HUDEP-2 (cell line): ENCODE measurements around the gene SRGAP3.

ENCODE experiments used
- DNase-seq, 76 experiments: peaks; one replicate each; lab custom pipeline; 2025; ENCODE audit not compliant: unreplicated experiment in 76 of 76; lab: John Stamatoyannopoulos, UW

SRGAP3 gene

DNA sequence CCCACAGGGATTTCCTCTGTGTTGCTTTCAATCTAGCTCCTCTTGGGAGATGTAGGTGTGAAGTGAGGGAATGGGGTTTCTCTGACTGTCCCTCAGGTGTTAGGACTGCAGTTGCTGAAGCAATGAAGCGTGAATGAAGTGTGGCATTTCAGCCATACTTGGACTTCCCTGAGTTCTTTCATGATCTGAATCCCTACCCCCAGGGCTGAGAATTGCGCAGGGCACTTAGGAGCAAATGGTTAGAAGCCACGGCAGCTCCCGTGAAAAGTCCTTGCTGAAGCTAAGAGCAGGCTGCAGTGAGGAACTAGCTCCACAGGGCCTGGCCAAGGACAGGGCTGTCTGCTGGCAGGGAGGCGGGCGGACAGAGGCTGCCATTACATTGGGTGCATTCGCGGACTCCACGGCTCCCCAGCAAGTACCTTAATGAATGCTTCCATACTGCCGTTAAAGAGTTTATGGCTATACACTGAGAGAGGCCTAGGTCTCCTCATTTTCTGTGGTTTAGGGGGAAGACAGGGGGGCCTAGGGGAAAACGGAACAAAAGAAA is 217.1 kb downstream of the SRGAP3 start:
- DNase-seq, result peak in 1 of 76 experiments; percentile 1

- no peak for DNase-seq
Observed at GRCh38 chr3:9030034-9030433, 219.4 kb downstream of the SRGAP3 start.

- peak in 4 of 76 experiments; percentile 4 to 21 (median 8) for DNase-seq
Observed at GRCh38 chr3:9028134-9028533, 221.3 kb downstream of the SRGAP3 start.

DNA sequence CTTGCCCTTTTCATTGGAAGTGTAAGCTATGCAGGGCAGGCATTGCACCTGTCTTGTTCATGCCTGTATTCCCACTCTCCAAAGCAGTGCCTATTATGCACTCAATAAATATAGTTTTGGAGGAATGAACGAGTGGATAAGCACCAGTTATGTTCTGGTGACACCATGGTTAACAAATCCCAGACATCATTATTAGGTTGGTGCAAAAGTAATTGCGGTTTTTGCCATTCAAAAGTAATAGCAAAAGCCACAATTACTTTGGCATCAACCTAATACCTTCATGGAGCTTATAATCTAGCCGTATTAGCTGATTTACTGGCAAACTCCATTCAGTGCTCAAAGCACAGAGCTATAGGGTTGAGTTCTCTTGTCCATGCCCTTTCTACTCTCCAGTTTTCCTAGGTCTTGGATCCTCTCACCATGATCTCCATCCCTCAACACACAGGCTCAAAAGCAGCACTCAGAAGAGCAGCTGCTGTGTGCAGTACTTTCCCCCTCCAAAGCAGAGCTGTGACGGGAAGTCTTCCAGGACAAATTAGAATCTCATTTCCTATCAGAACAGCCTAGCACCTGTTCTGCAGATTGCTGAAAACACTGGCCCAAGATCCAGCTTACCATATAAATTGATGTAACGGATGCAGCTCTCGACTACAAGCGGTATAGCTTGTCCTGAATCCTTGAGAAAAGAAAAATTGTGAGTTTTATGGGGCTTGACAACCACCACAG is 223.0 kb downstream of the SRGAP3 start:
- DNase-seq, result no peak

- DNase-seq, result no peak
Observed at GRCh38 chr3:9024341-9024740, 225.1 kb downstream of the SRGAP3 start.

GRCh38 chr3:9023226-9023590 is 226.2 kb downstream of the SRGAP3 start:
- DNase-seq, result no peak

DNA sequence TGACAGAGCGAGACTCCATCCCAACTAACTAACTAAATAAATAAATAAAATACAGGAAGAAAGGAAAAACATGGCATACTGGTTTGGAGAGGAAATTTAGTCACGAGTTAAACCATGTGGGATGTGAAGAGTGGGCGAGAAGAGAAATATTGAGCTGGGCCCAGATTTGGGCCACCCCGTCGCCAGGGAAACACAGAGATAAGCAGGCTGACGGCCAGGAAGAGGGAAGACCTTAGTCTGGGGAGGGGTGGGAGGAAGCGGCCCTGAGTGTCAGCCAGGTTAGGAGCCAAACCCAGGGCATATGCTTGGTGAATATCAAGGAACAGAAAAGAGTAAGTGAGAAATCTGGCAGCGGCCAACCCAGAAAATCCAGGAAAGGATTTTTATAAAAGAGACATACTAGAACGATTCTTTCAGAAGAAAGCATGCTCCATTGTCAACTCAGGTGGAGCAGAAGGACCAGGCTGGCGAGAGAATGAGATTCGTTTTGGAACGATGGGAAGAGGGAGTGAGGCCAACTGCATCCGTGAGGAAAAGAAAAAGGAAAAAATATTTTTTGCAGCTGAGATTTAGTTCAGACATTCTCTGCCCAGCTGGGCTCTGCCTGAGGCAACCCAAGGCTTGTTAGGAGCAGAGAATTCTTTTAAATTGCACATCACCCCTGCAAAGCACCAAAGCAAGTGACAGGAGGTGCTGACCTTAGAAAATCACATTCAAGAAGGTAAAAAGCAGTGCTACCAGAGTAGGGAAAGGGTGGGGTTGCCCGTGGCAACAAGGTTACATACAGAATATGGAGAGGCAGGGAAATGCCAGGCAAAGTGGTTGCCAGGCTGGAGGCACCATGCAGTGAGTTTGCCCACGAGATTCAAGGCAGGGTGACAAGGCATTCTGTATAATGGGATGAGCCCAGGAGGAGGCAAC is 226.9 kb downstream of the SRGAP3 start:
- DNase-seq, result no peak

DNA sequence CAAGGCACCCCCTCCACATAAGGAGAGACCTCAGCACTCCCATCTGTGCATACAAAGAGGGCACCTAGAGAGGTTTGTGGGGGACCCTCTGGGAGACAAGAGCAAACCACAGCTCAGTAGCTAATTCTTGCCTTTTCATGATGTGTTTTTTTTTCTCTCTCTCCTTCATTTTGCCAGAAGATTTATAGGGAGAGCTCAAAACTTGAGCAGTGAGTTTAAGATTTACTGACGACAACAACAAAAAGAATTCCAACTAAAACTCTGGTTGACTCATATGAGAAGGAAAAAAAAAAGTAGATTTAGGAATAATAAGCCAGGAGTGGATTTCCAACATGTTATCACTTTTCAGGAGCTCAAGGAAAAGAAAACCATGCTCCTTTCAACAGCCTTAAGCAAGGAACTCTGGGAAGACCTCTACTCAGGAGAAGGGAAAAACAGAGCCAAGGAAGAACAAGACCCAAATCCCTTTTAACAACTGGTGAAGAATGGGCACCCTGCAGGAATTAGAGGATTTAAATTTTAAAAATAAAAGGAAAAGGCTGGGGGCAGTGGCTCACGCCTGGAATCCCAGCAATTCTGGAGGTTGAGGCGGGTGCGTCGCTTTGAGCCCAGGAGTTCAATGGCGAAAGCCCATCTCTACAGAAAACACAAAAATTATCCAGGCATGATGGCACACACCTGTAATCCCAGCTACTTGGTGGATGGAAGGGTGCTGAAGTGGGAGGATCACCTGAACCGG is 228.0 kb downstream of the SRGAP3 start:
- DNase-seq, result no peak

DNA sequence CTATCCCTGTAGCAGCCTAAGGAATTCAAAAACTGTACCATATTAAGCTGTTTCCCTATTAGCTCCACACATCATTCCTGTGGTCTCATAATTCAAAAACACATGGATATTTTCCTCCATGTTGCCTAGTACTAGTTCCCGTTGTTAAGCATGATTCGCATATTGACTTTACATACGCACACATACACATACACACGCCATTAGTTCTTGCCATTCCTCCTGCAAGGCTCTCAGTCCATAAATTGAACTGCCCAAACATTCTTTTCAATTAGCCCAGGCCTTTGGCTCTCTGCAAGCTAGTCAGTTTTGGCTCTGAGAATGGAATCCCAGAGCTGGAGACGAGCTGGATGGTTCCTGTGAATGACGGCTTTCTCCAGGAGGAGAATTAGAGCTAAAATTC is 229.0 kb downstream of the SRGAP3 start:
- no peak for DNase-seq

DNA sequence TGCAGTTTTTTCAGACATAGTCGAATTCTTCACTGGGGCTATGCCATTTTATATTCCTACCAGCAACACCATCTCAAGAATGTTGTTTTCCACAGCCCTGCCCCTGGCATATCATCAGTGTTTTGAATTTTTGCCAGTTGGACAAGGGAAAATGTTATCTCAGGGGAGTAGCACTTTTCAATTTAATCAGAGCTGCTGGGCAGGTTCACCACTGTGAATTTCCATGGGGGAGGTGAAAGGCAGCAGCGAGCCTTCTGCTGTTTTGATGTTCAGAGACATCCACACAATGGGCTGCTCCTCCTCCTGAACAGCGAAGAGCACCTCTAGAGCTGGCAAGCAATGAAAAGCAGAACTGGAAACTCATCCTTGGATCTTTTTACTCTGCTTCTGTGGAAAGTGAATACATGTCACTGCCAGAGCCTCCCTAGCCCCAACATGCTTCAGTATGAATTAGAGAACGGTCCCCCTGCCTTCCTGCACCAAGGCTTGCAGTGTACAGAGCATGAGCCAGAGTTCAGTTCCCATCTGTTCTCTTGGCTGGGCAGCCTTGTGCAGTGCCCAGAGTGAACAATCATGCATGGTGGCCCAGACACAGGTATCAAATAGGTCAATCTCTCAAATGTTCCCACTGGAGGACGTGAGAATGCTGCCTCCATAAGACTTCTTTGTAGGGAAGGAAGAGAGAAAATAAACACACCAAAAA is 230.0 kb downstream of the SRGAP3 start:
- DNase-seq, result no peak

- DNase-seq, result no peak
Observed at GRCh38 chr3:9015250-9015649, 234.2 kb downstream of the SRGAP3 start.

- no peak for DNase-seq
Observed at GRCh38 chr3:9013782-9014563, 235.5 kb downstream of the SRGAP3 start.

DNA sequence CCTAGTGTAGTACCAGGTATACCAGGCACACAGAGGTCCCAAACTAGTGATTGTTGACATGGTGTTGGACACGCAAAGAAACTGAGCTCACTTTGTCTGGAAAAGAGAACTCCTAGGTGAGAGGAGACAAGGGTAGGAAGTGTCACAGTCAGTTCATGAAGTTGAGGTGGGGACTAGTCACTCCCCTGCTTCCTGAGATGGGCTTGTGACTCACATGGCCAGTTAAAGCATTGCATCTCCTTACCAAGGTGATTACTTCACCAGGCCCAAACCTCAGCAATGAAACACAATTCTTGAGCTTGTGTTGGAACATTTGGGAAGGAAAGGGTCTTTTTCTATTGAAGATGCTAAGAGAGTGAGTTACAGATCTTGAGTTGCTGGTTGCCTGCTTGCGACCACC is 236.9 kb downstream of the SRGAP3 start:
- no peak for DNase-seq

DNA sequence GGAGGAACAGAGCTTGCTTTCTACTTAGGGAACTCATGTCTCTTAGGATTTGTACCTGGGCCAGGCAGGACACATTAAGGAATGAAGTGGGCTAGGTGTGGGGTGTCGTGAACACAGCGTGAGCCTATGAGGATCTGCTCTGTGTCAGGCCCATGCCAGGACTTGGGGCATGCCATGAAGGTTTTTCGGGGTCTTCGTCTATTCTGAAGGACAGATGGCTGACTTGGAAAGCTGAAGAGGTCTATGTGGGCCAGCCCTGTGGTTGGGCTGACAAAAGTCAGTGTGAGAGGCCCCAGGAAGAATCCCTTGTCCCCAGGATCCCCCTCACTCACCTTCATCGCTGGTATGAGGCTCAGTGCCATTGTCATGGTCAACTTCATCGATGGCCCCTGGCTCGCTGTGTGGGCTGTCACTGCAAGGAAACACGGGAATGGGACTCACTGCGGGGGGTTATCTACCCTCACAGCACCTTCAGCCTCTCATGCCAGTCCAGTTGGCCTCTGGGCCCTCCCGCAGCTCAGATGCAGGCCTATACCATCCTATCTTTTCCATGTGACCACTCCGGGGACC is 239.4 kb downstream of the SRGAP3 start:
- DNase-seq, result no peak

- DNase-seq, result no peak
Observed at GRCh38 chr3:9008550-9009255, 240.7 kb downstream of the SRGAP3 start.

DNA sequence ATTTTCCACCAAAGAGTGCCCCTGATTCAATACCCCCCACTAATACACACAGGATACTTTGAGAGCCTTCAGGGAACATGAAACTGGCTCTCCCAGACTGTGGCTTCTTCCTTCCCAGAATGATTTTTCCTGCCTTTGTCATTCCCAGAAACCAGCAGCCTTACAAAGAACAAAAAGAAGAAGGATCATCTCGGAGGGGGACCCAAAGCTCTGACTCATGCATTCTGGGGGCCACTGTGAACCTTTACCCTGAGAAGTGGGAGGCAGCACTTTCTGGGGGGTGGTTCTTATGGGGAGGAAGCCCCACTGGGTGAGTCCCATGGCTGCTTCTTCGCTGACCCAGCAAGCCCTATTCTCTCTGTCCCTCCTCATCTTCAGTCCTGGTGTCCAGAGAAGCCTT is 241.5 kb downstream of the SRGAP3 start:
- no peak for DNase-seq

DNA sequence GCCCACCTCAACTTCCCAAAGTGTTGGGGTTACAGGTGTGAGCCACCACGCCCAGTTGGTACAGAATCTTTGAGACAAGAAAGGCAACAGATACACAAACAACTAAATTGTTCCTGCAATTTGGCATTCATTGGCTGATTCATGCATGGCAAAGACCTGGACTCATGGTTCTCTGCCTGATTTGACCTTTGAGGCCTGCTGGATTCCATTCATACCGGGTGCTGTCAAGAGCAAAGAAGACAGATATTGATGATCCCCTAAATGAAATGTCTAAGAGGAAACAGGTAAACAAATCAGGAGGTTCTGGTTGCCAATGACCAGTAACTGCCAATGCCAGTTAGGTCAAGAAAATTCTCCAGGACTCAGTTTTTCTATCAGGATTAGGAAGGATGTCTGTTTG is 242.2 kb downstream of the SRGAP3 start:
- no peak for DNase-seq

DNA sequence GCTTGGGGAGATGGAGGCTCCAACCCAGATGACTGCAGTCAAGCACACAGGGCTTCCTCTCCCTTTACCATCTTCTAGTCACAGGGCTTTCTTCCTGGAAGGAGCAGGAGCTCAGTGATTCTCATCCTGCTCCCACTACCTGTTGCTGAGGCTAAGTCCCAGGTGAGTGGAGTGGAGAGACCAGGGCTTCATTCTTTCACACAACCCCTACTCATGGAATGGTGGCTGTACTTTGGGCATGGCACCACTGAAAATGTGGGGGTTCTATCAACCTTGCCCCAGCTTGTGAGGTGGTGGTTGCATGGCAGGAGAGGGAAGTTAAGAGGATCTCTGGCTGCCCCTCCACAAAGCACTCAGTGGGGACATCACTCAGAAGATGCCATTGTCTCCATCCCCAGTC is 249.4 kb downstream of the SRGAP3 start:
- DNase-seq, result no peak

DNA sequence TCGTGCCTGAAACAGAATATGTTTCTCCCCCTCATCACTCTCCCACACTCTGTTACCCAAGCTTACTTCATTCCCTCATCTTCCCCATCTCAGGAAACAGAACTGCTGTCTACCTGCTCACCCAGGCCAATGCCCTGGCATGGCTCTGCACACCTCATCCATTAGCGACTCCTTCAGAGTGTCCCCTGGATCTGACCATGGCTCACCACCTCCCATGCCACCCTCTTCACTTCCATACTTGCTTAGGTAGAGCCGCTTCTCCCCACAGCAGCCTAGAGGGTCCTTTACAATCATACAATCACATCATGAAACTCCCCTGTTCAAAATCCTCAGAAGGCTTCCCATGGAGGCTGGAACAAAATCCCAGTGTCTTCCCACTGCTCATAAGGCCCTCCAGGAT is 252.3 kb downstream of the SRGAP3 start:
- DNase-seq, result no peak
